GM21360 (cell line): Measurements from ENCODE around the gene RPL26.

Source experiments
- ATAC-seq: cut with Tn5 transposase; IDR thresholded peaks from one replicate; pipeline ENCODE4 v1.9.1; 2021; ENCODE audit warnings: mild to moderate bottlenecking, moderate library complexity; ENCODE audit not compliant: unreplicated experiment

The RPL26 gene

GRCh38 chr17:8383143-8383822 is at the start of gene RPL26:
Gene RPL26, minus strand, starts transcription at chr17:8383193. Its CDS starts 883 bp downstream, at chr17:8382310.
- peak; percentile 89 for ATAC-seq

GRCh38 chr17:8430966-8431365 is 48.0 kb upstream of the RPL26 start:
- ATAC-seq: no peak

GRCh38 chr17:8426802-8427201 is 43.8 kb upstream of the RPL26 start:
- ATAC-seq: no peak

GRCh38 chr17:8426094-8426720 is 43.2 kb upstream of the RPL26 start:
- no peak for ATAC-seq

- ATAC-seq: no peak
Observed at GRCh38 chr17:8421571-8421970, 38.6 kb upstream of the RPL26 start.

GRCh38 chr17:8420041-8420934 is 37.3 kb upstream of the RPL26 start:
- no peak for ATAC-seq

DNA sequence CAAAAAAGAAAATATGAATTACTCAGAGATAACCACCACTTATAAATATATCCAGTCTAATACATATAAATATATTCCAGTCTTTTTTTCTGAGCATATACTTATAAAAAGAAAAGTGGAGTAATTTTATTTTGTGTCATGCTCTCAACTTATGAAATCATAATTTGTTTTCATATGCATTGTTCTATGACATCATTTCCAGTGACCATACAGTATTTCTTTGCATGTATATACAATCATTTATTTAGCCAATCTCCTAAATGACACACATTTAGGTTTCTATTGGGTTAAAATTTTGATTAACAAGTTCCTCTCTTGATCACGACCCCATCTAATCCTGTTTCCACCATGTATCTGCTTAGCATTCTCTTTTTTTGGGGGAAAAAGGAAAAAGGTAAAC is 36.3 kb upstream of the RPL26 start:
- ATAC-seq: no peak

DNA sequence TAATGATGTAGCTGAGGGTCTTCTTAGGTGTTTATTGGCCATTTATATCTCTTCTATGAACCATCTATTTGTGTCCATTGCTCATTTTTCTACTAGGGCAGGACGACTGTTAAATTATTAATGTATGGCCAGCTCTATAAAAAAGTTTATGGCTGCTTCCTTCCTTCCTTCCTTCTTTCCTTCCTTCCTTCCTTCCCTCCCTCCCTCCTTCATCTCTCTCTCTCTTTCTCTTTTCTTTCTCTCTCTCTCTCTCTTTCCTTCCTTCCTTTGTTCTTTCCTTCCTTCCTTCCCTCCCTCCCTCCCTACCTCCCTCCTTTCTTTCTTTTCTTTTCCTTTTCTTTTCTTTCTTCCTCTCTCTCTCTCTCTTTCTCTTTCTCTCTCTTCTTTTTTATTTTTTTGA is 35.5 kb upstream of the RPL26 start:
- no peak for ATAC-seq

DNA sequence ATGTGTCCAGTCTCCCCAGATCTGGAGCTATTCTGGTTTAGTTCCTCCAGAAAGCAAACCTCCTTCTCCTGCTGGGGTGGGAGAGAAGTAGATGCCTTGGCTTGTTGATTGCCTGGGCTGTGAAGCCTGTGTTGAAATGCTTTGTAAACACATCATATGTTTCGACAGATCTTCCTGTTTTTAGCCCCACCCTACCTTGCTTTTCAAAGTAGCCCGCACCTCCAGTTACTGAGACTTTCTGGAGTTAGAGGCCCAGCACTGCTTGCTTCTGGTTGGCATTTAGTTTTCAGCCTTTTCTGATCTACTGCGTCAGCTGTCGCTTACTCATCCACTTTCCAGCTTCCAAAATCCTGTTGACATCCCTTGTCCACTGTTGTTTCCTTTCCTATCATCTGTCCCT is 34.8 kb upstream of the RPL26 start:
- no peak for ATAC-seq

GRCh38 chr17:8413938-8414337 is 30.9 kb upstream of the RPL26 start:
- ATAC-seq: no peak

DNA sequence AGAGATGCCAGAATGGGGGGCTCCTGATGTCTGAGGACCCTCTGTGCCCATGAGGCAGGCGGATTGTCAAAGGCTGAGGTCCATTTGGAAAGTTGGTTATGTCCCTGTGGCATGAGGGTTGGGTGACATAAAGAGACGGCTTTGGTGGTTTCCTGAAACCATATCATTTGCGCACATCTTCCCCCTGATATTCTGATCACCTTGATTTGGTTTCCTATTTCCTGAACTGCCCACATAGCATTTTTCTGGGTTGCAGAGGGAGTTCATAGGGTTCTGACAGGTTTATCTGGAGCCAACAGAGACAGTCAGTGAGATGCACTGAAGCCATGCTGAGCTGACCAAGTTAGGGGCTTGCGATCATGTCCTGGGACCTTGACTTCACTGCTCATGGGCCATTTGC is 30.3 kb upstream of the RPL26 start:
- no peak for ATAC-seq

DNA sequence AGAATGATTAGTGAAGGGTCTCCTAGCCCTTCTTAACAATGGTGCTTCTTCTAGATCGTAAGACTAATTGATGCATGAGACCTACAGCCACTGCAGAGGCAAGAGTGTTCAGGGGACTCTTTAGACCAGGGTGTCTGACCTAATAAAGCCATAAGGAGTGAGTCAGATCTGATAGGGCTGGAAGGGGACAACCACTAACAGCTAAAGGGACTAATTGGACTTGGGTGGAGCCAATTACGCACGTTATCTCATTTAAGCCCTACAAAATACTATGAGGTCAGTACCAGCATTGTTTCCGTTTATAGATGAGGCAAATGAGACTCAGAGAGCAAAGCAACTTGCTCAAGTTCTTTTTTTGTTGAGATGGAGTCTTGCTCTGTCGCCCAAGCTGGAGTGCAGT is 29.1 kb upstream of the RPL26 start:
- no peak for ATAC-seq

DNA sequence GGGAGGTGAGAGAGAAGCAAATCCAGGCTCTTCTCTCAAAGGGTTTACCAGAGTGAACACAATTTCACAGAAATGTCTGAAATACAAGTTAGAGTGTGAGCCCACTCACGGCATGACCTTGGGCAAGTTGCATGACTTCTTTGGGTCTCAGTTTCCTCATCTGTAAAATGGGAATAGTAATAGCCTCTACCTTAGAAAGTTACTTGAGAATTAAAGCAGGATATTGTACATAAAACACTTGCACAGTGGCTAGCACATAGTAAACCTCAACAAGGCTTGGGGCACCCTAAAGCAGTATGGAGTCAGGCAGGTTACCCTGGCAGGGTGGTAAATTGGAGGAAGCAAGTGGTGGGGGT is 27.9 kb upstream of the RPL26 start:
- ATAC-seq: no peak

DNA sequence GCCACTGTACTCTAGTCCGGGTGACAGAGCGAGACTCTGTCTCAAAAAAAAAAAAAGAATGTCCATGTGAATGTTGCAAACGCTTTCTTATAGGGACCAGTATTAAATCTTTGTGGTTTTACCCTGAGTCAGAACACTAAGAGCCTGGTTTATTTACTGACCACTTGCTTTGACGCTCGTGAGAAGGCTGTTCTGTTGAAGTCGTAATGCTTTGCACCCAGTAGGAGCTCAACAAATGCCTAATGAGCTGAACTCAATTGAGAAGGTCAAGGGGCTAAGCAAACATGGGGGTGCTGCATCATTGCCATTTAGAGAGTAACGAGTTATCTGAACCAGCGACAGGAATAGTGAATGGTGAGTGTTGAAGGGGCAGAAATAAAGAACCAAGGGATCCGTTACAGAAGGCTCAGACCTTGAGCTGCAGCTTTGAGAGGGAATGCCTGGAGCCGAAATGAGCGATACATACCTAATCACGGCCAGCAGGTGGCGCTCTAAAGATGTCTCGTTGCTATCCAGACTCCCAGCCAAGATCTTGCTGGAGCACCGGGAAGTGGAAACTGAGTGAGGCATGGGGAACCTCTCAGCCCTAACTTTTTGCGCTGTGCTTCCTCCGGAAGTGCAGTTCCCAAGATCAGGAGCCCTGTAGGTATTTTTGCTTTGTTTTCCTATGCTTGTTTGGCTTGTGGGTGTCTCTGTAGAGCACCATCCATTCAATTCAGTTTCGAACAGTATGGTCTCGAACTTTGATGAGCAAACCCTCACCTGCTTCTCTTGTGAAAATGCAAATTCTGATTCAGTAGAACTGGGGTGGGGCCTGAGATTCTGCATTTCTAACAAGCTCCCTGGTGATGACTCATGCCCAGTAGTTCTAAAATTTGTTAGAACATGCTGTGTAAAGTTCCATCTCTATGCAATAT is 27.2 kb upstream of the RPL26 start:
- no peak for ATAC-seq

DNA sequence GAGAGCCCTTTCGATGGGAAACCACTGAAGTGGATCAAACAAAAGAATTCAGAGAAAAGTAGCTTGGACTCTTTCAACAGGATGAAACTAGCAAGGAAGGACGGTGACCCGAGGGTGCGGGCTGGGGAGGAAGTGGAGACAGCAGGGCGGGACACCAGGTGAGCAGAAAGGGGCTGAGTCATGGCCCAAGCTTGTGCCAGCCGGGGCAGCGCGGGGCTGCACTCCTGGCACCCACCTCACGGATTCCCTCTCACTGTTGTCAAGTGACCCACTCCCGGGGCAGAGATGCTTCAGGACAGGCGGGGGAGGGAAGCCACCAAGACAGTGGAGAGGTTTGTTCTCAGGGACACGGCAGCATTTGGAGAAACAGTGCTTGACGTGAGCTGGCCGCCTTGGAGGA is 25.4 kb upstream of the RPL26 start:
- ATAC-seq: no peak

DNA sequence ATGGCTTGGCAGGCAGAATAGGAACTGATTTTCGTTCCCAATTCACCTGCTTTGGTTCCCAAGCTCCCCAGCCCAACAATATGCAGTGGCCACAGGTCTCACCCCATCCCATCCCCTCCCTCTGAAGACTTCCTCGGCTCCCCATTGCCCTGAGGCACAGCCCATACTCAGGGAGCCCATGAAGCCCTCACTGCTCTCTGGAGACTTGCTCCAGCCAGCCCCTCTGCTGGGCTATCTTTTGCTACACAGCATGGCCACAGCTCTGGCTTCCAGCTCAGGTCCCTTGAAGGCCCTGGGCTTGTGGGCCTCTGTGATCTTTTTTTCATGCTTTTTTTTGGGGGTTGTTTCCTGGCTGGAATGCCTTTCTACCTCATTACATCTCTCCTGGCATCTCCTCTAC is 23.2 kb upstream of the RPL26 start:
- ATAC-seq: no peak

DNA sequence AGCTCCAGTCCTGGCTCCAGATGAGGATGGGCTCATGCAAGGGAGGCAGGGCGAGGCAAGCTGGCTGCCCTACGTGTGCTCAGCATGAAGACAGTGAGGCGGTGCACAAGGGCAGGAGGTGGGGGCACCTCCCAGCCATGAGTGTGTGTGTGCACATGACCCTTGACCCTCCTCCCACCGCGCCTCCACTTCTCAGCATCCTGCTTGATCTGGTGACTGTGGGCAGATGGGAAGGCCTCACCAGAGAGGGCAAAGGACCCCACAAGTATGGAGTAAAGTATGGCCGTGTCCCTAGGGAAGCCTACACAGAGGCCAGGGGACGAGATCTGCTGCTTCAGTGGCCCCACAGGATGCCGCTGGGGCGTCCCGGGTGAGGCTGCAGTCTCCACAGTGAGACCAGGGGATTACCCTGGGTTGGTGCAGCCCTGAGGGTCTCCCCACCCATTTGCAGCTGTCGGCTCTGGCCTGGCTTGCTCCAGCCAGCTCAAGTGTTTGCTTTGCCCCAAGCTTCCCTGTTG is 22.6 kb upstream of the RPL26 start:
- no peak for ATAC-seq

DNA sequence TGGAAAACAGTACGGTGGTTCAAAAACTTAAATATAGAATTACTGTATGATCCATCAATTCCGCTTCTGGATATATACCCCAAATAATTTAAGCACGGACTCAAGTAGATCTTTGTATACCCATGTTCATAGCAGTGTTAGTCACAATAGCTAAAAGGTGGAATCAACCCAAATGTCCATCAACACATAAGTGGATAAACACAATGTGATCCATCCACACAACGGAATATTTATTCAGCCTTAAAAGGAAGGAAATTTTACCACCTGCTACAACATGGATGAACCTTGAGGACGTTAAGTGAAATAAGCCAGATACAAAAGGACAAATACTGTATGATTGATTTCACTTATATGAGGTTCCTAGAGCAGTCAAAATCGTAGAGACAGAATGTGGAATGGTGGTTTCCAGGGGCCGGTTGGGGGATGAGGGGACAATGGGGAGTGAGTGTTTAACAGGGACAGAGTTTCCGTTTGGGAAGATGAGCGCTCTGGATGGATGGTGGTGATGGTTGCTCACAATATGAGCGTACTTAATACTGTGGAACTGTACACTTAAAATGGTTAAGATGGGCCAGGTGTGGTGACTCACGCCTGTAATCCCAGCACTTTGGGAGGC is 20.0 kb upstream of the RPL26 start:
- ATAC-seq: no peak

GRCh38 chr17:8401107-8401506 is 18.1 kb upstream of the RPL26 start:
- no peak for ATAC-seq

DNA sequence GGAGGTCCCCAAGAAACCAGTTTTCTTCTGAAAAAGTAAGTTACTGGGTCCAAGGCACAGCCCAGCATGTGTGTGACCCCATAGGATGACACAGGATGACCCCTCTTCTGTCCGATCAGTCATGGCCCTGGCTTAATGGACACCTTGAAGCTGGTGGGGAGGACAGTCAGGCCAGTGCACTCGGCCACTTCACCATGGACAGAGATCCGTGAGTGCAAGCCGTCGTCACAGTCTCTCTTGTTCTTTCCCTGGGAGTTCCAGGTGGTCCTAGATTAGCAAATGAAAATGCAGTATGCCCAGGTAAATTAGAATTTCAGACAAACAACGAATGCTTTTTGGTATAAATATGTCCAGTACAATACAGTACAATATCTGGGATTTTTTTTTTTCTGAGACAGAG is 16.0 kb upstream of the RPL26 start:
- no peak for ATAC-seq
